Globus pallidus (tissue), 1 donor: Measurements from ENCODE around the gene WNT2.

ENCODE experiments used
- DNase-seq: peaks from one replicate; pipeline ENCODE4 v3.0.0-alpha.2; 2015; ENCODE audit warnings: low spot score

The WNT2 gene

GRCh38 chr7:117322741-117323304 lies at the start of gene WNT2:
Gene WNT2 (minus strand): TSS chr7:117323058. CDS start chr7:117322989, 69 bp downstream.
- no peak for DNase-seq

- DNase-seq, result no peak
These were observed 49.2 kb upstream of the WNT2 start for GRCh38 chr7:117372073-117372472.

GRCh38 chr7:117364339-117365080 lies 41.7 kb upstream of the WNT2 start:
- DNase-seq, result no peak

GRCh38 chr7:117362294-117362888 lies 39.5 kb upstream of the WNT2 start:
- DNase-seq, result no peak

- peak; percentile 90 for DNase-seq
These were observed 27.2 kb upstream of the WNT2 start for GRCh38 chr7:117350027-117350426.

- DNase-seq, result no peak
These were observed 26.7 kb upstream of the WNT2 start for GRCh38 chr7:117349570-117349969.

GRCh38 chr7:117347962-117348672 lies 25.3 kb upstream of the WNT2 start:
- no peak for DNase-seq

- DNase-seq, result no peak
These were observed 24.6 kb upstream of the WNT2 start for GRCh38 chr7:117347480-117347879.

GRCh38 chr7:117346161-117346560 lies 23.3 kb upstream of the WNT2 start:
- no peak for DNase-seq

GRCh38 chr7:117338020-117338419 lies 15.2 kb upstream of the WNT2 start:
- DNase-seq, result no peak

GRCh38 chr7:117333168-117333567 lies 10.3 kb upstream of the WNT2 start:
- no peak for DNase-seq

- DNase-seq, result no peak
These were observed 9.2 kb upstream of the WNT2 start for GRCh38 chr7:117332031-117332430.

GRCh38 chr7:117325836-117326235 lies 3.0 kb upstream of the WNT2 start:
- DNase-seq, result no peak

GRCh38 chr7:117324960-117325359 lies 2.1 kb upstream of the WNT2 start:
- DNase-seq, result no peak

GRCh38 chr7:117323851-117324711 lies 1.2 kb upstream of the WNT2 start:
- DNase-seq, result no peak

GRCh38 chr7:117323305-117323850 lies 520 bp upstream of the WNT2 start:
- no peak for DNase-seq

GRCh38 chr7:117320523-117320922 lies 2.3 kb downstream of the WNT2 start:
- DNase-seq, result no peak

GRCh38 chr7:117319181-117319580 lies 3.7 kb downstream of the WNT2 start:
- no peak for DNase-seq

GRCh38 chr7:117313582-117313981 lies 9.3 kb downstream of the WNT2 start:
- no peak for DNase-seq

GRCh38 chr7:117312593-117313580 lies 10.0 kb downstream of the WNT2 start:
- no peak for DNase-seq
